ENCODE results near the gene C16orf96. TPM values are rescaled to one million over a fixed set of nuclear protein-coding genes. Genes with fewer than 3 reads are reported as not detected.

Gene C16orf96
- total and polyA plus RNA-seq, 2 donors (not counting 1 experiment from before 2014, with no cell fraction given): 0.31 to 0.79 TPM

DNA sequence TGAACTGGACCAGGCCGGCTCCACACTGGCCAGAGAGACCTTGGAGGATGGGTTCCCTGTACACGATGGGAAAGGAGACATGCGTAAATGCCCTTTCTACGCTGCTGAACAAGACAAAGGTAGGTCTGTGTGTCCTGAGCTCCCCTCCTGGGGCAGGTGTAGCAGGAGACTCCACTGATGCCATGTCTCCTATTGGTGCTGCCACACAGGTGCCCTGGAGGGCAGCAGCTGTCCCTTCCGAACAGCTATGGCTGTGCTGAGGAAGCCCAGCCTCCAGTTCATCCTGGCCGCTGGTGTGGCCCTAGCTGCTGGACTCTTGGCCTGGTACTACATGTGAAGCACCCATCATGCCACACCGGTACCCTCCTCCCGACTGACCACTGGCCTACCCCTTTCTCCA, 46.7 kb upstream of the C16orf96 start:
- ATAC-seq (ENCODE audit: low read depth): no peak
- POLR2A ChIA-PET: no interaction called here
- Histone ChIP-seq H3K4me3 (ENCODE audit: control extremely low read depth in 1 of 5, extremely low read depth in 1 of 5, insufficient read depth in 1 of 5, low read depth in 2 of 5, low read length in 4 of 5) (no peak overlapping the region), H3K4me2 (replicated peaks; ENCODE audit: low read depth, low read length, poor library complexity, severe bottlenecking) (no peak overlapping the region), H3K36me3 (replicated peaks in 1 of 2; ENCODE audit: control extremely low read depth in 1 of 2, control insufficient read depth in 1 of 2, extremely low read depth in 1 of 2, insufficient read depth in 2 of 2, low read length in 1 of 2) (peaks cover 1 to 57% of the 10 kb centered on the region in 2 experiments), H4K20me1 (ENCODE audit: control insufficient read depth, insufficient read depth, low read length, poor library complexity, severe bottlenecking) (peaks cover 11% of the 10 kb centered on the region), H2AFZ (ENCODE audit: insufficient read depth, low read depth, low read length, poor library complexity, severe bottlenecking) (no peak overlapping the region), H3K79me2 (ENCODE audit: control insufficient read depth, insufficient read depth, low read length) (peaks cover 49% of the 10 kb centered on the region), H3K9me3 (ENCODE audit: control extremely low read depth in 1 of 3, control insufficient read depth in 2 of 3, insufficient read depth in 1 of 3, low read length in 2 of 3) (no peaks in the 10 kb centered on the region), H3K9ac (ENCODE audit: low read length) (no peak overlapping the region), H3K4me1 (ENCODE audit: control insufficient read depth in 2 of 2, insufficient read depth in 2 of 2, low read length in 2 of 2) (peaks cover 33 to 40% of the 10 kb centered on the region in 2 donors), H3K27me3 (replicated peaks in 1 of 4; ENCODE audit: control extremely low read depth in 1 of 4, control insufficient read depth in 3 of 4, insufficient read depth in 4 of 4, low read length in 3 of 4) (no peaks in the 10 kb centered on the region), H3K27ac (ENCODE audit: low read length in 2 of 2) (no peak overlapping the region)
- CTCF ChIA-PET: interaction anchor here (0.9 to 7.3 kb wide), 5 partner anchors 10 to 114 kb away, joined by 3 to 178 read pairs (median 4); partner anchors contain the start of gene HMOX2
- DNase-seq: no peak
- TF ChIP-seq CTCF (IDR thresholded peaks at IDR 0.05): no peak
- TF ChIP-seq EZH2 (IDR thresholded peaks at IDR 0.05; ENCODE audit: borderline replicate concordance, insufficient read depth, low read depth, low read length, poor library complexity, severe bottlenecking): no peak
- no peaks in the 10 kb centered on the region for H3K9me3 Mint-ChIP-seq (ENCODE audit: insufficient read depth)
- H3K4me3 Mint-ChIP-seq: no peak overlapping the region
- intact Hi-C loops (cut with micrococcal nuclease): no loop called here
- no peaks in the 10 kb centered on the region for H3K27me3 Mint-ChIP-seq
- H3K27ac Mint-ChIP-seq: no peak overlapping the region
- peaks cover 35% of the 10 kb centered on the region for H3K4me1 Mint-ChIP-seq
- 99% methylated on average over 8 of the region's 8 CpGs for WGBS (ENCODE audit: insufficient coverage)

- Mint-ChIP-seq H3K27ac (no peak overlapping the region), H3K4me3 (no peak overlapping the region), H3K9me3 (ENCODE audit: insufficient read depth) (no peaks in the 10 kb centered on the region), H3K27me3 (no peaks in the 10 kb centered on the region), H3K4me1 (peaks cover 38% of the 10 kb centered on the region)
- H3K27ac ChIP-seq (ENCODE audit: low read length in 2 of 2): no peak overlapping the region
- intact Hi-C loops (cut with micrococcal nuclease): no loop called here
- POLR2A ChIA-PET: no interaction called here
- H3K79me2 ChIP-seq (ENCODE audit: control insufficient read depth, insufficient read depth, low read length): peaks cover 49% of the 10 kb centered on the region
- peaks cover 1 to 59% of the 10 kb centered on the region in 2 experiments for H3K36me3 ChIP-seq (replicated peaks in 1 of 2; ENCODE audit: control extremely low read depth in 1 of 2, control insufficient read depth in 1 of 2, extremely low read depth in 1 of 2, insufficient read depth in 2 of 2, low read length in 1 of 2)
- peaks cover 11% of the 10 kb centered on the region for H4K20me1 ChIP-seq (ENCODE audit: control insufficient read depth, insufficient read depth, low read length, poor library complexity, severe bottlenecking)
- WGBS (ENCODE audit: insufficient coverage): 80% methylated on average over 2 of the region's 5 CpGs
- no peaks in the 10 kb centered on the region for H3K9me3 ChIP-seq (ENCODE audit: control extremely low read depth in 1 of 3, control insufficient read depth in 2 of 3, insufficient read depth in 1 of 3, low read length in 2 of 3)
- no peak overlapping the region for H3K9ac ChIP-seq (ENCODE audit: low read length)
- no peak overlapping the region for H3K4me3 ChIP-seq (ENCODE audit: control extremely low read depth in 1 of 5, extremely low read depth in 1 of 5, insufficient read depth in 1 of 5, low read depth in 2 of 5, low read length in 4 of 5)
- no peak for ATAC-seq (ENCODE audit: low read depth)
- H3K27me3 ChIP-seq (replicated peaks in 1 of 4; ENCODE audit: control extremely low read depth in 1 of 4, control insufficient read depth in 3 of 4, insufficient read depth in 4 of 4, low read length in 3 of 4): no peaks in the 10 kb centered on the region
- CTCF ChIA-PET: interaction anchor here (0.9 to 7.3 kb wide), 3 partner anchors 10 to 40 kb away, joined by 3 to 178 read pairs (median 4); partner anchors contain the start of gene HMOX2
- no peak for DNase-seq
- no peak overlapping the region for H2AFZ ChIP-seq (ENCODE audit: insufficient read depth, low read depth, low read length, poor library complexity, severe bottlenecking)
- TF ChIP-seq CTCF (IDR thresholded peaks at IDR 0.05) (no peak), EZH2 (IDR thresholded peaks at IDR 0.05; ENCODE audit: borderline replicate concordance, insufficient read depth, low read depth, low read length, poor library complexity, severe bottlenecking) (no peak)
- H3K4me1 ChIP-seq (ENCODE audit: control insufficient read depth in 2 of 2, insufficient read depth in 2 of 2, low read length in 2 of 2): peaks cover 34 to 40% of the 10 kb centered on the region in 2 donors
- no peak overlapping the region for H3K4me2 ChIP-seq (replicated peaks; ENCODE audit: low read depth, low read length, poor library complexity, severe bottlenecking)
Observed at GRCh38 chr16:4510131-4510530, 46.0 kb upstream of the C16orf96 start.
